HepG2 (cell line): ENCODE data around the gene ZNF660. TPM values are rescaled to one million over a fixed set of nuclear protein-coding genes. Genes with fewer than 3 reads are reported as not detected.
"Not testable (repeated sequence)": the region's sequence is repeated elsewhere in the genome, so short reads cannot be mapped to it uniquely, and the experiment has no call there.

ENCODE experiments used
- ATAC-seq: fragments of 200-7000 bp; cut with Tn5 transposase; 3 replicates; pipeline ENCODE4 v1.9.1; 2020; ENCODE audit warnings: mild to moderate bottlenecking, moderate library complexity
- BruUV-seq: library from RNA; stranded (reverse); fragments of 400-500 nt; replicated peaks from 2 replicates; lab custom pipeline; 2021; lab: Mats Ljungman, UMichigan
- CTCF ChIA-PET: fragments of 300-600 bp; formaldehyde crosslinking; extraction: SDS; loops from one replicate; lab custom pipeline; 2021; ENCODE audit warnings: low total read pairs, inconsistent platforms, low intra/inter-chr PET ratio; lab: Yijun Ruan, JAX
- POLR2A ChIA-PET: fragments of 350-600 bp; sonication (Branson Sonifier 250); formaldehyde crosslinking; loops from one replicate; lab custom pipeline; 2020; ENCODE audit warnings: antibody characterized with exemption, inconsistent platforms; lab: Yijun Ruan, JAX
- DNase-seq: peaks from one replicate; pipeline ENCODE4 v3.0.0-alpha.2; 2015; ENCODE audit warnings: low spot score
- FAIRE-seq: peaks from 3 replicates; lab custom pipeline; 2011; peaks lifted over from hg19 to GRCh38; lab: Jason Lieb, UNC
- H2AFZ ChIP-seq: one replicate; pipeline ENCODE4 v1.6.1; 2011; ENCODE audit warnings: low read length, inconsistent platforms
- H3K27ac ChIP-seq: fragments of 300-600 bp; 3 replicates; pipeline ENCODE4 v1.8.0; 2011; ENCODE audit warnings: mixed run types, mild to moderate bottlenecking, mixed read lengths, low read length, inconsistent platforms; ENCODE audit not compliant: insufficient read depth; ENCODE audit errors: extremely low read length
- H3K27me3 ChIP-seq, 2 experiments: fragments of 200-600 bp in 1 of 2; 2 replicates in 1 of 2; 3 replicates in 1 of 2; pipeline versions ENCODE4 v1.6.0 to v1.8.0; 2011; ENCODE audit warnings: low read length in 2 of 2, mild to moderate bottlenecking in 2 of 2, moderate library complexity in 2 of 2, inconsistent platforms in 1 of 2; ENCODE audit not compliant: insufficient read depth in 2 of 2, control insufficient read depth in 1 of 2
- H3K36me3 ChIP-seq, 2 experiments: fragments of 200-600 bp in 1 of 2; replicated peaks in 1 of 2; 2 replicates in 1 of 2; 3 replicates in 1 of 2; pipeline versions ENCODE4 v1.5.1 to v1.8.0; 2011; ENCODE audit warnings: low read length in 2 of 2, inconsistent platforms in 1 of 2; ENCODE audit not compliant: insufficient read depth in 2 of 2, control insufficient read depth in 1 of 2
- H3K4me1 ChIP-seq: 2 replicates; pipeline ENCODE4 v1.5.1; 2012; ENCODE audit warnings: low read length, inconsistent platforms; ENCODE audit not compliant: insufficient read depth
- H3K4me2 ChIP-seq: 2 replicates; pipeline ENCODE4 v1.6.0; 2011; ENCODE audit warnings: low read depth, low read length, inconsistent platforms
- H3K4me3 ChIP-seq, 3 experiments: fragments of 200-600 bp in 1 of 3; sonication (generic), shearing (Covaris generic) in 1 of 3; replicated peaks in 1 of 3; 2 replicates each; pipeline ENCODE4 v1.5.1; 2011 to 2016; ENCODE audit warnings: low read length in 3 of 3, inconsistent platforms in 2 of 3, low read depth in 2 of 3, mild to moderate bottlenecking in 2 of 3, control low read depth in 1 of 3, mixed read lengths in 1 of 3; ENCODE audit not compliant: insufficient read depth in 1 of 3
- H3K79me2 ChIP-seq: one replicate; pipeline ENCODE4 v1.6.1; 2011; ENCODE audit warnings: low read length, inconsistent platforms; ENCODE audit not compliant: insufficient read depth
- H3K9ac ChIP-seq: 2 replicates; pipeline ENCODE4 v1.6.0; 2011; ENCODE audit warnings: mild to moderate bottlenecking, low read depth, low read length, inconsistent platforms; ENCODE audit not compliant: insufficient read depth
- H3K9me3 ChIP-seq: 2 replicates; pipeline ENCODE4 v1.5.1; 2012; ENCODE audit warnings: mild to moderate bottlenecking, low read length
- H4K20me1 ChIP-seq: 2 replicates; pipeline ENCODE4 v1.6.0; 2011; ENCODE audit warnings: inconsistent platforms, mild to moderate bottlenecking, low read length, moderate library complexity; ENCODE audit not compliant: insufficient read depth
- CEBPB ChIP-seq: IDR thresholded peaks from 2 replicates; pipeline ENCODE4 v1.6.1; 2011; ENCODE audit warnings: low read depth, low read length, improper control_type of control experiment, borderline replicate concordance
- TEAD2 ChIP-seq: sonication (generic); formaldehyde crosslinking; IDR thresholded peaks from 2 replicates; pipeline ENCODE4 v1.9.0; 2021; ENCODE audit warnings: missing genetic modification reagents
- WGBS: methylation state at CpG from one replicate; pipeline ENCODE4 v1.1.6; 2017; ENCODE audit warnings: low lambda C conversion rate; 5-methylcytosine and 5-hydroxymethylcytosine counted together
- in situ Hi-C: cut with HindIII; loops from 2 replicates; pipeline ENCODE4 v1.10.0; 2017; ENCODE audit warnings: low pct_unique_long_range_greater_than_20kb; ENCODE audit not compliant: extremely low pct_ligation_motif_present
- intact Hi-C: fragments of 100-400 bp; cut with micrococcal nuclease; formaldehyde crosslinking; loops from one replicate; pipeline ENCODE4 v1.10.0; 2022; ENCODE audit not compliant: unreplicated experiment
- polyA plus RNA-seq, 8 experiments: library from polyadenylated mRNA; depleted of rRNA in 3 of 8; stranded (reverse) in 7 of 8; unstranded in 1 of 8; fragments of >200 nt; fragmentation: Illumina TruSeq in 4 of 8; extraction: Trizol in 4 of 8; gene quantifications; 2 replicates each; pipeline versions ENCODE4 v1.2.1 to v1.2.3, GENCODE V29; 2011 to 2016; ENCODE audit warnings: low read depth in 4 of 8, missing spikeins in 1 of 8, mixed read lengths in 1 of 8; ENCODE audit not compliant: insufficient read depth in 1 of 8
- total RNA-seq, 5 experiments: library from RNA; depleted of rRNA; stranded (reverse); fragments of >200 nt; fragmentation: Illumina TruSeq; extraction: Trizol; gene quantifications; 2 replicates each; pipeline ENCODE4 v1.2.3, GENCODE V29; 2016; ENCODE audit warnings: low read depth in 1 of 5

The ZNF660 gene
- total and polyA plus RNA-seq, 2 of the 13 experiments (the other 11 are each of a cell fraction or from before 2014, with no cell fraction given), result 0.91 to 3.3 TPM

DNA sequence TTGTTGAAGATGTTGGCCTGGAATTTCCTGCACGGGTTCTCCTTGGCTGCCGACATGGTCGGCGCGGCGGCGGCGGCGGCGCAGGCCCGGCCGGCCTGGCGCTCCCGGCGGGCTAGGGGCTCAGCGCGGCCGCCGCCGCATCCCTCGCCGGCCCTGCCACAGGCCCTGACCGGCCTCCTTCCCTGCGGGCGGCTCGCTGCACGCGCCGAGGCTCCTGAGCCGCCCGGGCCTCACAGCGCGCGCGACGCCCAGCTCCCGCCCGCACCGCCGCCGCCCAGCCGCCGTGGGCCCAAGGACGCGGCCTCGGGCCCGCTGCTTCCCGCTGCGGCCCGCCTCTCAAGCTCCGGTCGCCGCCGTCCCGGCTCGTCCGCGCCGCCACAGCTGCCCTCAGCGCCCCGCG lies 3.8 kb upstream of the ZNF660 start:
- not testable (repeated sequence) for FAIRE-seq, H3K36me3 ChIP-seq

DNA sequence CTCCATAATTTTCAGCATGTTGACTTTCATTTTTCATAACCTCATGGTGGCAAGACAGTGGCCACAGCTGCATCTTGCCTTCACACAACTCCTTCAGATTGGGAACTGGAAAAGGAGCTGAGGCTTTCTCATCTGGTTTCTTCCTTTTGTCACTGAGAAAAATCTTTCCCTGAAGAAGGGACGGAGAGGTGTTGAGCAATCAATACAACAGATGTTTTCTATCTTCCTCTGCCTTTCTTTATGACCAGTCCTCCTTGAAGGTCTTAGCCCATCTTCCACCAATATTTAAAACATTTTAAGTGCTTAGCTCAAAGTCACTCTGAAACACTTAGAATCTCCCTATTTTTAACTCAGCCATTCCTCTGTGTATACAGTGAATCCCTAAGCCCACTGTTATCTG lies 11.9 kb downstream of the ZNF660 start:
- ChIA-PET POLR2A (no interaction called here), CTCF (no interaction called here)
- ATAC-seq, result no peak
- Histone ChIP-seq H3K36me3 (no peaks in the 10 kb centered on the region), H2AFZ (no peak overlapping the region), H3K27me3 (no peaks in the 10 kb centered on the region; a peak in 1 of 5 replicates), H3K4me1 (no peaks in the 10 kb centered on the region), H3K79me2 (no peaks in the 10 kb centered on the region), H3K27ac (no peak overlapping the region), H3K4me2 (no peak overlapping the region), H4K20me1 (no peaks in the 10 kb centered on the region), H3K9me3 (no peaks in the 10 kb centered on the region), H3K9ac (no peak overlapping the region), H3K4me3 (no peak overlapping the region)
- DNase-seq, result no peak
- WGBS, result 56% methylated on average over 1 of the region's 1 CpG
- FAIRE-seq, result no peak
- in situ Hi-C loops (no loop called here), intact Hi-C loops (no loop called here)
- no TSS peak for BruUV-seq
- TF ChIP-seq CEBPB (0 out of 2 replicates have a peak, but pooled peaks have one; percentile 8), TEAD2 (CRISPR knock-in tag) (no peak)

More for the DNA sequence above, 3.8 kb upstream of the ZNF660 start:
- DNase-seq, H3K9me3 ChIP-seq, H3K27me3 ChIP-seq, H3K4me2 ChIP-seq, H3K4me1 ChIP-seq, POLR2A ChIA-PET, H3K79me2 ChIP-seq, CTCF ChIA-PET, H3K9ac ChIP-seq, H3K27ac ChIP-seq, ATAC-seq, H3K4me3 ChIP-seq, H4K20me1 ChIP-seq, H2AFZ ChIP-seq, BruUV-seq, in situ Hi-C loops, intact Hi-C loops: not testable (repeated sequence)
- WGBS, result 88% methylated on average over 35 of the region's 62 CpGs
